Right lobe of liver (tissue), 6 donors: ENCODE data around the gene SCLT1. TPM values are rescaled to one million over a fixed set of nuclear protein-coding genes. Genes with fewer than 3 reads are reported as not detected.
A peak's percentile ranks its signal among the peaks of the same experiment; 100 is the strongest.

Source experiments
- ATAC-seq, 4 donors: fragments of 200-7000 bp; cut with Tn5 transposase; one replicate each; pipeline ENCODE4 v1.9.1; 2020; ENCODE audit warnings: mild to moderate bottlenecking in 4 of 4, moderate library complexity in 4 of 4
- DNase-seq, 3 donors: peaks; one replicate each; pipeline ENCODE4 v3.0.0-alpha.2; 2020
- H3K27ac ChIP-seq, 3 donors: fragments of 200-600 bp; one replicate each; pipeline ENCODE4 v1.8.0; 2022
- H3K27me3 ChIP-seq, 2 donors: fragments of 200-600 bp; one replicate each; pipeline ENCODE4 v1.8.0; 2022
- H3K36me3 ChIP-seq, 4 donors: fragments of 200-600 bp; sonication (generic) in 1 of 4; one replicate each; pipeline versions ENCODE4 v1.5.1 to v1.8.0; 2017 to 2022; ENCODE audit warnings: control low read depth in 1 of 4
- H3K4me1 ChIP-seq, 4 donors: fragments of 200-600 bp; sonication (generic) in 1 of 4; one replicate each; pipeline versions ENCODE4 v1.5.1 to v1.8.0; 2017 to 2022; ENCODE audit warnings: control low read depth in 1 of 4
- H3K4me3 ChIP-seq, 3 donors: fragments of 200-600 bp; one replicate each; pipeline ENCODE4 v1.8.0; 2022
- H3K9me3 ChIP-seq, 4 donors: fragments of 200-600 bp; sonication (generic) in 1 of 4; one replicate each; pipeline versions ENCODE4 v1.5.1 to v1.8.0; 2017 to 2022; ENCODE audit warnings: control low read depth in 1 of 4
- POLR2A ChIP-seq: fragments of 450-650 bp; IDR thresholded peaks from one replicate; pipeline ENCODE4 v1.6.1; 2017; ENCODE audit warnings: antibody characterized with exemption, mild to moderate bottlenecking
- WGBS: methylation state at CpG from one replicate; pipeline ENCODE4 v1.1.6; 2018; ENCODE audit warnings: low coverage, low lambda C conversion rate; ENCODE audit not compliant: insufficient coverage; ENCODE audit errors: missing lambda C conversion rate; 5-methylcytosine and 5-hydroxymethylcytosine counted together
- intact Hi-C, 2 donors: fragments of 100-400 bp; cut with DNase I; formaldehyde crosslinking; loops; one replicate each; pipeline versions ENCODE4 v1.11.2 to v1.14.1; 2022
- total RNA-seq, 6 experiments: library from RNA; depleted of rRNA in 2 of 6; stranded (reverse); fragments of >200 nt in 2 of 6; fragmentation: NEBNext Ultra II Directional in 3 of 6; extraction: Animal tissue kit (Norgen Biotek cat#: 25700) in 3 of 6; gene quantifications; one replicate each; pipeline versions ENCODE4 v1.1.0 to v1.2.4, GENCODE V29; 2016 to 2023
- TF ChIP-seq, protein P1 (sequence below), 4 donors: fragments of 200-600 bp in 3 of 4; fragments of 450-650 bp in 1 of 4; IDR thresholded peaks; one replicate each; pipeline versions ENCODE4 v1.5.1 to v1.8.0; 2016 to 2022; ENCODE audit warnings: antibody characterized with exemption in 4 of 4, mild to moderate bottlenecking in 2 of 4
- donor health status: DM: no; HTN: yes; CAD: no.
- donor health status: DM: no; HTN: no; CAD: no.
- donor health status: DM: no; HTN: no; CAD: no.
- donor health status: DM: no; HTN: yes; CAD: no.
- donor health status: DM: no; HTN: yes; CAD: no.

The SCLT1 gene
- total RNA-seq, 6 experiments from 2014 or later, result 2.3 to 5.3 (median 3.7) TPM

GRCh38 chr4:128916832-128917231 lies 176.5 kb downstream of the SCLT1 start:
- DNase-seq, result no peak
- WGBS, result 75% methylated on average over 6 of the region's 6 CpGs
- H3K27ac ChIP-seq, result no peak overlapping the region

GRCh38 chr4:128915544-128915943 lies 177.8 kb downstream of the SCLT1 start:
- H3K9me3 ChIP-seq, result no peaks in the 10 kb centered on the region
- ATAC-seq (no peak), DNase-seq (no peak)
- TF ChIP-seq POLR2A, result no peak
- TF ChIP-seq, protein P1, sequence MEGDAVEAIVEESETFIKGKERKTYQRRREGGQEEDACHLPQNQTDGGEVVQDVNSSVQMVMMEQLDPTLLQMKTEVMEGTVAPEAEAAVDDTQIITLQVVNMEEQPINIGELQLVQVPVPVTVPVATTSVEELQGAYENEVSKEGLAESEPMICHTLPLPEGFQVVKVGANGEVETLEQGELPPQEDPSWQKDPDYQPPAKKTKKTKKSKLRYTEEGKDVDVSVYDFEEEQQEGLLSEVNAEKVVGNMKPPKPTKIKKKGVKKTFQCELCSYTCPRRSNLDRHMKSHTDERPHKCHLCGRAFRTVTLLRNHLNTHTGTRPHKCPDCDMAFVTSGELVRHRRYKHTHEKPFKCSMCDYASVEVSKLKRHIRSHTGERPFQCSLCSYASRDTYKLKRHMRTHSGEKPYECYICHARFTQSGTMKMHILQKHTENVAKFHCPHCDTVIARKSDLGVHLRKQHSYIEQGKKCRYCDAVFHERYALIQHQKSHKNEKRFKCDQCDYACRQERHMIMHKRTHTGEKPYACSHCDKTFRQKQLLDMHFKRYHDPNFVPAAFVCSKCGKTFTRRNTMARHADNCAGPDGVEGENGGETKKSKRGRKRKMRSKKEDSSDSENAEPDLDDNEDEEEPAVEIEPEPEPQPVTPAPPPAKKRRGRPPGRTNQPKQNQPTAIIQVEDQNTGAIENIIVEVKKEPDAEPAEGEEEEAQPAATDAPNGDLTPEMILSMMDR (IDR thresholded peaks at IDR 0.05), result no peak
- H3K36me3 ChIP-seq, result no peaks in the 10 kb centered on the region
- H3K27ac ChIP-seq, result no peak overlapping the region
- H3K4me1 ChIP-seq, result no peaks in the 10 kb centered on the region
- intact Hi-C loops, result no loop called here
- H3K27me3 ChIP-seq, result no peaks in the 10 kb centered on the region
- no peak overlapping the region for H3K4me3 ChIP-seq

More at GRCh38 chr4:128916832-128917231, 176.5 kb downstream of the SCLT1 start:
- no peaks in the 10 kb centered on the region for H3K9me3 ChIP-seq
- no peak overlapping the region for H3K4me3 ChIP-seq
- H3K36me3 ChIP-seq, result no peaks in the 10 kb centered on the region
- H3K27me3 ChIP-seq, result no peaks in the 10 kb centered on the region
- intact Hi-C loops, result no loop called here
- H3K4me1 ChIP-seq, result no peaks in the 10 kb centered on the region
- peak; percentile 57 to 79 (median 76) for ATAC-seq
- no peak for TF ChIP-seq POLR2A
- TF ChIP-seq, protein P1 (IDR thresholded peaks at IDR 0.05), result no peak

DNA sequence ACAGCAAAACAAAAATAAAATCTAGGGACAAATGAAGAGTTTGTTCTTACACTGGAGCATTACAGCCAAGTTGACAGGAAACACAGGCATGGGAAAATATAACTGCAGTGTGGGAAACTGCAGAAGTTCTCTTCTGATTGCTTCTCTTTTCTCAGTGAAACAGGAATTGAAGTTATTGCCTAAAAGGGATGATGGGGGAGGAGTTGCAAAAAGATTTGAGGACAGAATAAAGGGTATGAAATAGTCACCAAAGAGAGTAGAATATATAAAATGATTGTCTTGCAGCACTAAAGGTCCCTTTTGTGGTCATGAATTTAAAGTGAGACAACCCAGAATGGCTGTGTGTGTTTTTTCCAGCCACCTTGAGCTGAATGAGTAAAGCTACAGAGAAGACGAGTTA lies 180.1 kb downstream of the SCLT1 start:
- intact Hi-C loops, result no loop called here
- Histone ChIP-seq H3K27me3 (no peaks in the 10 kb centered on the region), H3K27ac (no peak overlapping the region), H3K9me3 (no peaks in the 10 kb centered on the region), H3K4me3 (no peak overlapping the region), H3K4me1 (no peaks in the 10 kb centered on the region), H3K36me3 (no peaks in the 10 kb centered on the region)
- ATAC-seq (peak; percentile 45 to 58 (median 49)), DNase-seq (no peak)
- WGBS, result 64% methylated on average over 1 of the region's 1 CpG
- TF ChIP-seq, protein P1 (IDR thresholded peaks at IDR 0.05), result no peak
- no peak for TF ChIP-seq POLR2A

- peak in 2 of 4 donors; percentile 30 to 43 for ATAC-seq
- Histone ChIP-seq H3K4me3 (no peak overlapping the region), H3K27ac (no peak overlapping the region), H3K36me3 (no peaks in the 10 kb centered on the region), H3K4me1 (no peaks in the 10 kb centered on the region), H3K9me3 (no peaks in the 10 kb centered on the region), H3K27me3 (no peaks in the 10 kb centered on the region)
- WGBS, result 71% methylated on average over 5 of the region's 5 CpGs
- no peak for TF ChIP-seq POLR2A
- TF ChIP-seq, protein P1 (IDR thresholded peaks at IDR 0.05), result no peak
- DNase-seq, result no peak
- intact Hi-C loops, result no loop called here
These were observed 184.6 kb downstream of the SCLT1 start for GRCh38 chr4:128908735-128909134.

GRCh38 chr4:128907981-128908380 lies 185.4 kb downstream of the SCLT1 start:
- Histone ChIP-seq H3K36me3 (no peaks in the 10 kb centered on the region), H3K4me3 (no peak overlapping the region), H3K27ac (no peak overlapping the region), H3K27me3 (no peaks in the 10 kb centered on the region), H3K9me3 (no peaks in the 10 kb centered on the region), H3K4me1 (no peaks in the 10 kb centered on the region)
- intact Hi-C loops, result no loop called here
- TF ChIP-seq, protein P1 (IDR thresholded peaks at IDR 0.05), result no peak
- no peak for TF ChIP-seq POLR2A
- 97% methylated on average over 2 of the region's 2 CpGs for WGBS
- ATAC-seq (no peak), DNase-seq (no peak)
